Type B pancreatic cell (in vitro differentiated cells): ENCODE results near the gene PLXNA2. TPM values are rescaled to one million over a fixed set of nuclear protein-coding genes. Genes with fewer than 3 reads are reported as not detected.

ENCODE experiments used
- DNase-seq: peaks from one replicate; pipeline ENCODE4 v3.0.0; 2021; ENCODE audit warnings: mixed read lengths; ENCODE audit not compliant: unreplicated experiment; ENCODE audit errors: extremely low spot score
- H3K27ac Mint-ChIP-seq: 2 replicates; pipeline ENCODE4 v1.8.0; 2021; ENCODE audit warnings: mild to moderate bottlenecking, mixed read lengths
- H3K27me3 Mint-ChIP-seq: 2 replicates; pipeline ENCODE4 v1.8.0; 2021; ENCODE audit warnings: mixed read lengths
- H3K36me3 Mint-ChIP-seq: 2 replicates; pipeline ENCODE4 v1.8.0; 2021; ENCODE audit warnings: mixed read lengths
- H3K4me1 Mint-ChIP-seq: one replicate; pipeline ENCODE4 v1.8.0; 2021; ENCODE audit warnings: mixed read lengths; ENCODE audit not compliant: unreplicated experiment
- H3K4me3 Mint-ChIP-seq: 2 replicates; pipeline ENCODE4 v1.8.0; 2021; ENCODE audit warnings: mild to moderate bottlenecking, mixed read lengths
- H3K9me3 Mint-ChIP-seq: 2 replicates; pipeline ENCODE4 v1.8.0; 2021; ENCODE audit warnings: mixed read lengths
- total RNA-seq: library from RNA; stranded (reverse); gene quantifications from 2 replicates; pipeline ENCODE4 v1.2.1, GENCODE V29; 2021; ENCODE audit warnings: low replicate concordance
- TF ChIP-seq, protein P1 (sequence below): fragments of 200-600 bp; sonication (generic); conservative IDR thresholded peaks from 2 replicates; pipeline ENCODE4 v1.5.0; 2021; ENCODE audit warnings: antibody characterized with exemption, mild to moderate bottlenecking

PLXNA2 gene
- total RNA-seq, 1 donor from 2014 or later, result 80.1 TPM

- Mint-ChIP-seq H3K27me3 (no peaks in the 10 kb centered on the region), H3K9me3 (no peaks in the 10 kb centered on the region), H3K36me3 (peaks cover 15% of the 10 kb centered on the region), H3K27ac (no peak overlapping the region), H3K4me3 (no peak overlapping the region), H3K4me1 (peaks cover 92% of the 10 kb centered on the region)
- TF ChIP-seq, protein P1, sequence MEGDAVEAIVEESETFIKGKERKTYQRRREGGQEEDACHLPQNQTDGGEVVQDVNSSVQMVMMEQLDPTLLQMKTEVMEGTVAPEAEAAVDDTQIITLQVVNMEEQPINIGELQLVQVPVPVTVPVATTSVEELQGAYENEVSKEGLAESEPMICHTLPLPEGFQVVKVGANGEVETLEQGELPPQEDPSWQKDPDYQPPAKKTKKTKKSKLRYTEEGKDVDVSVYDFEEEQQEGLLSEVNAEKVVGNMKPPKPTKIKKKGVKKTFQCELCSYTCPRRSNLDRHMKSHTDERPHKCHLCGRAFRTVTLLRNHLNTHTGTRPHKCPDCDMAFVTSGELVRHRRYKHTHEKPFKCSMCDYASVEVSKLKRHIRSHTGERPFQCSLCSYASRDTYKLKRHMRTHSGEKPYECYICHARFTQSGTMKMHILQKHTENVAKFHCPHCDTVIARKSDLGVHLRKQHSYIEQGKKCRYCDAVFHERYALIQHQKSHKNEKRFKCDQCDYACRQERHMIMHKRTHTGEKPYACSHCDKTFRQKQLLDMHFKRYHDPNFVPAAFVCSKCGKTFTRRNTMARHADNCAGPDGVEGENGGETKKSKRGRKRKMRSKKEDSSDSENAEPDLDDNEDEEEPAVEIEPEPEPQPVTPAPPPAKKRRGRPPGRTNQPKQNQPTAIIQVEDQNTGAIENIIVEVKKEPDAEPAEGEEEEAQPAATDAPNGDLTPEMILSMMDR, result no peak
- no peak for DNase-seq
Measured at GRCh38 chr1:208164609-208165008, 79.6 kb downstream of the PLXNA2 start.

DNA sequence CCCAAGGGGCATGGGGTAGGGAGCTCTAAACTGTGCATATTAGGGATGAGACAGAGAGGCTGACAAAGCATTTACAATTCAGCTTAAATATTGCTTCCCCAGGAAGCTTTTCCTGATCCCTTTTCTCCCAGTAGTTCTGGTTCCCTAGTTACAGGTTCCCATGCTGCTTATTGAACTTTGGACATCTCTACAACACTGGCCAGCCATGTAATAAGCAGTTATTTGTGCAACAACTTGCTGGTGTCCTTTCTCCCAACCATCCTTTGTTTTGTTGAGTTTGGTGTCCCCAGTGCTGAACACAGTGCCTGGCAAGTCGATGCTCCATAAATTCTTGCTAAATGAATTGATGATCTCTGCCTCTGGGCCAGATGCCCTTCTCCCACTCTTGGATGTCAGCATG lies 80.6 kb downstream of the PLXNA2 start:
- H3K9me3 Mint-ChIP-seq, result no peaks in the 10 kb centered on the region
- H3K4me3 Mint-ChIP-seq, result no peak overlapping the region
- H3K27me3 Mint-ChIP-seq, result no peaks in the 10 kb centered on the region
- no peak for DNase-seq
- peaks cover 15% of the 10 kb centered on the region for H3K36me3 Mint-ChIP-seq
- peak overlapping the region; percentile 1 for H3K27ac Mint-ChIP-seq
- H3K4me1 Mint-ChIP-seq, result peaks cover 96% of the 10 kb centered on the region
- TF ChIP-seq, protein P1, result no peak

DNA sequence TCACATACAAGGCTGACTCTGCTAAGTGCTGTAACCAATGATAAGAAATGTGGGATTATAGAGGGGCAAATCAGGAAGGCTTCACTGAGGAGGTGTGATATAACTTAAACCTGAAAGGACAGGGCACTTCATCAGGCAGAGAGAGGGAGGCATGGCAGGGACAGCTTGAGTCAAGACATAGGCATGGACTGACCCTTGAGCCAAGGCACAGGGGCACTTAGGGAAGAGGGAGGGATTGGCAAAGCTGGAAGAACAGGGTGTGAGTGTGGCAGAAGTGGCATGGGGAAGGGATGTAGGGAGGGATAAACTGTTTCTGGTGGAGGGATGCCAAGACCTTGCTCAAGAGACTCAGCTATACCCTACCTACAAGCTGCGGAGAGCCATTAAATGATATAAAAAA lies 81.3 kb downstream of the PLXNA2 start:
- Mint-ChIP-seq H3K27me3 (no peaks in the 10 kb centered on the region), H3K36me3 (peaks cover 16% of the 10 kb centered on the region), H3K4me1 (peaks cover 97% of the 10 kb centered on the region), H3K27ac (peak overlapping the region; percentile 1), H3K4me3 (no peak overlapping the region), H3K9me3 (no peaks in the 10 kb centered on the region)
- DNase-seq, result no peak
- TF ChIP-seq, protein P1, result no peak

DNA sequence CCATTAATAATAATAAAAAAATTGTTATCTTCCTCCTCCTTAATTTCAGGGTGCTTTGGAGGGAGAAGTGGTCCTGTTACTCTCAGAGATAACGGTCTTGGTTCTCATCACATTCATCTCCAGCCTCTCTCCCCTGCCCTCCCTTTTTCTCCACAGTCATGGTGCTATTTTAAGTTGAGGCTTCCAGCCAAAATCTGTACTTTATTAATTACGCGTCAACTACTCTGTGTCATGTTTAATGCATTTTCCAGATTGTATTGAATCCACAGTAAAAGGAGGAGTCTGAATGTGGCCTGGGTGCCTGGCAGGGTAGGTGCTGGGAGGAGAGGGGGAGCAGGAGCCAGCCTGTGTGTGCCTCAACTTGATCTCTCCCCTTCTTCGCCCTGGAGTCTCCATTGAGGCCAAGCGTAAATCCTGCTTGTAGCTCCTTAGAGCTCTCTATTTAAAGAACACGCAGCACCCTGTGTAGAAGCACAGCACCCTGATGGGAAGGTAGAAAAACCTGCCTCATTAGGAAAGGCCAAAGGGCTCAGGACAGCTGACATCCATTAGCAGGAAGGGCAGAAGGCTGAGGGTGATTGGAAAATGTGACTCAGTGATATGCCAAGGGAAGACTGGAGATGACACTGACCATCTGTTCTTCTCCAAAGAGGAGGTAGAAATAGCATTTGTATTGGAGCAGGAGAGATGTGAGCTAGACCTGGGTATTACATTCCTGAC lies 82.4 kb downstream of the PLXNA2 start:
- Mint-ChIP-seq H3K27me3 (no peaks in the 10 kb centered on the region), H3K4me1 (peaks cover 95% of the 10 kb centered on the region), H3K36me3 (peaks cover 17% of the 10 kb centered on the region), H3K27ac (peak overlapping the region; percentile 44), H3K9me3 (no peaks in the 10 kb centered on the region), H3K4me3 (peak overlapping the region; percentile 28)
- TF ChIP-seq, protein P1, result no peak
- DNase-seq, result no peak

DNA sequence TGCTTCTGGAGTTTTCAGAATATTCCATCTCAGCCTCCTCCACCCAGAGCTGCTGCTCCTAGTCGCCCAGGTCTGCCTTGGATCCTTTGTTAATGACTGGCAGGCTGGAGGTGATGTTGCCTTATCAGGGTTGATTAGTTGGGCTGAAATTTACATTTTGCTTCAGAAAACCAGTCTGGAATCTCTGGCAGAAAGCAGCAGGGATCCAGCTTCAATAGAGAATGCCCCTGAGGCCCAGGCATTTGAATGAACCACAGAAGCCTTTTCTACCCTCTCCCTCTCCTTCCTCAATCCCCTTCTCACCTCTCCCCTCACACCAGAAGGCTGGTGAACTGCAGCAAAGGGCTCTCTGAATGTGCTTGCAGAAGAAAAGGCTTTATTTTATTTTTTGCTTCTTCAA lies 83.2 kb downstream of the PLXNA2 start:
- H3K36me3 Mint-ChIP-seq, result peaks cover 12% of the 10 kb centered on the region
- H3K9me3 Mint-ChIP-seq, result no peaks in the 10 kb centered on the region
- H3K27me3 Mint-ChIP-seq, result no peaks in the 10 kb centered on the region
- H3K4me3 Mint-ChIP-seq, result peak overlapping the region; percentile 28
- peaks cover 87% of the 10 kb centered on the region for H3K4me1 Mint-ChIP-seq
- TF ChIP-seq, protein P1, result no peak
- H3K27ac Mint-ChIP-seq, result no peak overlapping the region
- DNase-seq, result no peak
